ENCODE data around the gene DCPS. TPM values are rescaled to one million over a fixed set of nuclear protein-coding genes. Genes with fewer than 3 reads are reported as not detected.

The DCPS gene
- total RNA-seq, 1 donor from 2014 or later, result 11.3 TPM

DNA sequence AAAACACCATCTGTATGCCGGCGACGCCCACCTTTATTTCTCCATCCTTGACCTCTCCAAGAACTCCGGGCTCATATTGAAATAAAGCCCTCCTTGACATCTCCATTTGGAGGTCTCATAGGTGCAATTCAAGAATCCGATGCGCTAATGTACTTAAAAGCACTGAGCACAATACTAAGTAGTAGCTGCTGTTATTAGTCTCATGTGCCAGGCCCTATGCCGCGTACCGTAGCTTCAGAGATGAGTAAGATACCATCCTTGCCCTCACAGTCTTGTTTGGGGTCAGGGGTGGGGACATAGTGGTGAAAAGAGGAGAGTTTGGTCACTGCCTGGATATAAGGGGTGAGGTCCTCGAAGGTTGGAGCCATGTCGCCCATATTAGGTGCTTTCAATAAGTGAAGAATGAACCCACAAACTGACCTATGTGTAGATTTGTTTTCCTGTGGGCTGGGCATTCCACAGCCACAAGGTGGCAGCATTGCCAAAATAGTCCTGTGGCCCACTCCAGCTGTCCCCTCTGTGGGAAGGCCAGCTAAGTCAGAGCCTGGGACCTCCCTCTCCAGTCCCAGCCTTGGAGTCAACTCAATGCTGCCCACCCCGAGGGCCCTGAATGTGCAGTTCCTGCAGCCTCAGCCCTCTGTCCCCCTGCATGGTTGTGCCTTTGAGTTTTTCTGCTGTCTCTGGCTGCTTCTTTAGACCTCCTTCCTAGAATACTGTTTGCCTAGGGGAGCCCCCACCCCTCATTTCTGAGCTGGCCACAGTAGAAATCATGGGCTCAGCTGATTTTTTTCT, 6.5 kb downstream of the DCPS start:
- Mint-ChIP-seq H3K36me3 (ENCODE audit: low read depth, unreplicated experiment) (peaks cover 5% of the 10 kb centered on the region), H3K27me3 (ENCODE audit: low read depth, unreplicated experiment) (no peaks in the 10 kb centered on the region), H3K27ac (ENCODE audit: unreplicated experiment) (peak overlapping the region; percentile 34), H3K4me1 (ENCODE audit: low read depth, unreplicated experiment) (peaks cover 14% of the 10 kb centered on the region), H3K9me3 (ENCODE audit: unreplicated experiment) (no peaks in the 10 kb centered on the region), H3K4me3 (ENCODE audit: unreplicated experiment) (no peak overlapping the region)
- no peaks in the 10 kb centered on the region for H3K9me3 ChIP-seq (ENCODE audit: insufficient read depth, low read depth, low read length)
- no peak overlapping the region for H3K9ac ChIP-seq (ENCODE audit: low read length)
- H3K4me3 ChIP-seq (ENCODE audit: insufficient read depth, low read depth, low read length), result no peak overlapping the region
- no peak overlapping the region for H2AFZ ChIP-seq (ENCODE audit: low read depth, low read length)
- no peaks in the 10 kb centered on the region for H4K20me1 ChIP-seq (ENCODE audit: insufficient read depth, low read length)
- FAIRE-seq (no peak), DNase-seq (ENCODE audit: low read depth) (peak; percentile 38)
- H3K4me1 ChIP-seq (ENCODE audit: insufficient read depth, low read length), result no peaks in the 10 kb centered on the region
- H3K36me3 ChIP-seq (ENCODE audit: insufficient read depth, low read length), result no peaks in the 10 kb centered on the region
- TF ChIP-seq EZH2 (IDR thresholded peaks at IDR 0.05; ENCODE audit: insufficient read depth, low read length), result no peak
- TF ChIP-seq, protein P1, sequence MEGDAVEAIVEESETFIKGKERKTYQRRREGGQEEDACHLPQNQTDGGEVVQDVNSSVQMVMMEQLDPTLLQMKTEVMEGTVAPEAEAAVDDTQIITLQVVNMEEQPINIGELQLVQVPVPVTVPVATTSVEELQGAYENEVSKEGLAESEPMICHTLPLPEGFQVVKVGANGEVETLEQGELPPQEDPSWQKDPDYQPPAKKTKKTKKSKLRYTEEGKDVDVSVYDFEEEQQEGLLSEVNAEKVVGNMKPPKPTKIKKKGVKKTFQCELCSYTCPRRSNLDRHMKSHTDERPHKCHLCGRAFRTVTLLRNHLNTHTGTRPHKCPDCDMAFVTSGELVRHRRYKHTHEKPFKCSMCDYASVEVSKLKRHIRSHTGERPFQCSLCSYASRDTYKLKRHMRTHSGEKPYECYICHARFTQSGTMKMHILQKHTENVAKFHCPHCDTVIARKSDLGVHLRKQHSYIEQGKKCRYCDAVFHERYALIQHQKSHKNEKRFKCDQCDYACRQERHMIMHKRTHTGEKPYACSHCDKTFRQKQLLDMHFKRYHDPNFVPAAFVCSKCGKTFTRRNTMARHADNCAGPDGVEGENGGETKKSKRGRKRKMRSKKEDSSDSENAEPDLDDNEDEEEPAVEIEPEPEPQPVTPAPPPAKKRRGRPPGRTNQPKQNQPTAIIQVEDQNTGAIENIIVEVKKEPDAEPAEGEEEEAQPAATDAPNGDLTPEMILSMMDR (IDR thresholded peaks at IDR 0.05; ENCODE audit: insufficient read depth, low read depth, low read length), result peak; percentile 91
- H3K79me2 ChIP-seq (ENCODE audit: insufficient read depth, low read length), result no peaks in the 10 kb centered on the region
- H3K4me2 ChIP-seq (ENCODE audit: low read length), result no peak overlapping the region
- no peak overlapping the region for H3K27ac ChIP-seq (ENCODE audit: low read depth, low read length)
- H3K27me3 ChIP-seq (ENCODE audit: insufficient read depth, low read length), result no peaks in the 10 kb centered on the region

DNA sequence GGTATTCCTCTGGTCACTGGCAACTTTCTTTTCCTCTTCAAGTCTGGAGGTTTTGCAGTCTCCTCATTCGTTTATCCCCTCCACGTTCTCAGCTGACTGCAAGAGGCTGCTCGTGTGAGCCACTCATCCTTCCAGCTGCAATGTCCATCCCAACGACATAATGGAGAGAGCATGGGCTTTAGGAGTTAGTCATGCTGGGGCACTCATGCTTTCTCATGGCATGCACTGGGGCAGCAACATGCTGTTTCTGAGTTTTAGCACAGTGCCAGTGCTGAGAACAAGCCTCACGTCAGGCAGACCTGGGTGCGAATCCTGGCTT, 7.1 kb downstream of the DCPS start:
- FAIRE-seq (no peak), DNase-seq (ENCODE audit: low read depth) (no peak)
- H3K4me1 Mint-ChIP-seq (ENCODE audit: low read depth, unreplicated experiment), result peaks cover 14% of the 10 kb centered on the region
- Histone ChIP-seq H4K20me1 (ENCODE audit: insufficient read depth, low read length) (no peaks in the 10 kb centered on the region), H2AFZ (ENCODE audit: low read depth, low read length) (no peak overlapping the region), H3K27me3 (ENCODE audit: insufficient read depth, low read length) (no peaks in the 10 kb centered on the region), H3K4me3 (ENCODE audit: insufficient read depth, low read depth, low read length) (no peak overlapping the region), H3K9me3 (ENCODE audit: insufficient read depth, low read depth, low read length) (no peaks in the 10 kb centered on the region), H3K79me2 (ENCODE audit: insufficient read depth, low read length) (no peaks in the 10 kb centered on the region), H3K4me1 (ENCODE audit: insufficient read depth, low read length) (no peaks in the 10 kb centered on the region), H3K27ac (ENCODE audit: low read depth, low read length) (no peak overlapping the region), H3K36me3 (ENCODE audit: insufficient read depth, low read length) (no peaks in the 10 kb centered on the region), H3K9ac (ENCODE audit: low read length) (no peak overlapping the region), H3K4me2 (ENCODE audit: low read length) (no peak overlapping the region)
- H3K27me3 Mint-ChIP-seq (ENCODE audit: low read depth, unreplicated experiment), result no peaks in the 10 kb centered on the region
- H3K27ac Mint-ChIP-seq (ENCODE audit: unreplicated experiment), result peak overlapping the region; percentile 34
- no peak overlapping the region for H3K4me3 Mint-ChIP-seq (ENCODE audit: unreplicated experiment)
- peaks cover 2% of the 10 kb centered on the region for H3K9me3 Mint-ChIP-seq (ENCODE audit: unreplicated experiment)
- peaks cover 7% of the 10 kb centered on the region for H3K36me3 Mint-ChIP-seq (ENCODE audit: low read depth, unreplicated experiment)
- no peak for TF ChIP-seq EZH2 (IDR thresholded peaks at IDR 0.05; ENCODE audit: insufficient read depth, low read length)
- TF ChIP-seq, protein P1 (IDR thresholded peaks at IDR 0.05; ENCODE audit: insufficient read depth, low read depth, low read length), result no peak

All from astrocyte (in vitro differentiated cells and primary cell).